Measurements from ENCODE around the gene FAM217A. TPM values are rescaled to one million over a fixed set of nuclear protein-coding genes. Genes with fewer than 3 reads are reported as not detected.
"Not testable (repeated sequence)": the region's sequence is repeated elsewhere in the genome, so short reads cannot be mapped to it uniquely, and the experiment has no call there.

FAM217A gene
- total RNA-seq, 2 experiments from 2014 or later: not detected

- intact Hi-C loops (cut with micrococcal nuclease): no loop called here
- no peak overlapping the region for H3K4me3 Mint-ChIP-seq
- no peaks in the 10 kb centered on the region for H3K36me3 Mint-ChIP-seq (ENCODE audit: low read depth)
- H3K4me1 Mint-ChIP-seq (ENCODE audit: low read depth): no peaks in the 10 kb centered on the region
- no peak overlapping the region for H3K27ac Mint-ChIP-seq
- no peaks in the 10 kb centered on the region for H3K27me3 Mint-ChIP-seq (ENCODE audit: low read depth)
- CTCF ChIA-PET: no interaction called here
- DNase-seq: no peak
- no peaks in the 10 kb centered on the region for H3K9me3 Mint-ChIP-seq
Measured at GRCh38 chr6:4105980-4106536, 27.1 kb upstream of the FAM217A start.

- intact Hi-C loops (cut with micrococcal nuclease): no loop called here
- no peak overlapping the region for H3K27ac Mint-ChIP-seq
- no peak overlapping the region for H3K4me3 Mint-ChIP-seq
- H3K27me3 Mint-ChIP-seq (ENCODE audit: low read depth): peaks cover 2% of the 10 kb centered on the region
- no peaks in the 10 kb centered on the region for H3K36me3 Mint-ChIP-seq (ENCODE audit: low read depth)
- CTCF ChIA-PET: no interaction called here
- no peaks in the 10 kb centered on the region for H3K4me1 Mint-ChIP-seq (ENCODE audit: low read depth)
- H3K9me3 Mint-ChIP-seq: no peaks in the 10 kb centered on the region
- DNase-seq: no peak
Measured at GRCh38 chr6:4103929-4104328, 25.0 kb upstream of the FAM217A start.

DNA sequence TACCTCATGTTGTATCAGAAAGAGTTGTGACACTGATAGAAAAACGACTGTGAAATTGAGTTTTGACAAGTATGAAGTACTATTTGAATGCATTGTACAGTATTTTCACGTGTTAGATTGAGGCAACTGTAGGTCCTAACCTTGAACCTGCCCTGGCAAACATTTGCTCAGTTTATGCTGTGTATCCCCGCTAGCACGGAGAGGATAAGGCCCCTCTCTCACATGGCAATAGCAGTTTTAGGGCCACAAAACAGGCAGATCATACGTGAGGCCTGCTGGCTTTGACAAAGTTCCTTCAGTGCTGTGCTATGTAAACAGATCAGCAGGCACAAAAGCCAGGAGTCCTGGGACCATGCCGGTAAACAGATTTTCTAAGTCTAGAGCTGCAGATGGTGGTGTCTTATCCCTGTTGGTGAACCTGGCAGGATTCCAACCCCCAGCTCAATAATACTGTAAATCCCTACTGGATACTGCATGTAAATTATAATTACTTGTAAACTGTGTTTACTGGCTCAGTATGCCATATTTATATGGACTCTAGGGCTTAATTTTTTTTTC lies 23.8 kb upstream of the FAM217A start:
- Mint-ChIP-seq H3K9me3 (no peaks in the 10 kb centered on the region), H3K27me3 (ENCODE audit: low read depth) (peaks cover 2% of the 10 kb centered on the region), H3K36me3 (ENCODE audit: low read depth) (no peaks in the 10 kb centered on the region), H3K4me3 (no peak overlapping the region), H3K4me1 (ENCODE audit: low read depth) (no peaks in the 10 kb centered on the region), H3K27ac (no peak overlapping the region)
- no peak for DNase-seq
- CTCF ChIA-PET: interaction anchor here (1.3 kb wide), 1 partner anchor 53 kb away, joined by 3 read pairs; no protein-coding TSS in a partner anchor
- intact Hi-C loops (cut with micrococcal nuclease): no loop called here

DNA sequence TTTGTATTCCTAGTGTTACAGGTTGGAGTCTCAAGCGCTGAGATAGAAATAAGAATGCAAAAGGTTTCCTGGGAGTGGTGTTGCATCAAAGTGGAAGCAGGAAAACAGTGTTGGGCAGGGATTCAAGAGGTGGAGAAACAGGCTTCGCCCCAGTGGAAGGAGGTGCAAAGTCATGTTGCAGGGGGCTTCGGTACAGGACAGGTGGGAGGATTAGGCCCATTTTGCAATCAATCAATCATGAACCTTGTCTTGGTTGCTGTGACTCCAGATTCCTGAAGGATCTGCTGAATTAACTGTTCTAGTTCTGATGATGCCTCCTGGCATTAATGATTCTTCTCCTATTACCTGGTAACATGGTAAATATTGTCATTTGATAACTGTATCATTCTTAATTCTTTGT lies 22.4 kb upstream of the FAM217A start:
- Mint-ChIP-seq H3K4me3 (no peak overlapping the region), H3K27me3 (ENCODE audit: low read depth) (peaks cover 2% of the 10 kb centered on the region), H3K27ac (no peak overlapping the region), H3K36me3 (ENCODE audit: low read depth) (no peaks in the 10 kb centered on the region), H3K9me3 (no peaks in the 10 kb centered on the region), H3K4me1 (ENCODE audit: low read depth) (no peaks in the 10 kb centered on the region)
- intact Hi-C loops (cut with micrococcal nuclease): no loop called here
- CTCF ChIA-PET: no interaction called here
- no peak for DNase-seq

- peaks cover 2% of the 10 kb centered on the region for H3K27me3 Mint-ChIP-seq (ENCODE audit: low read depth)
- H3K4me1 Mint-ChIP-seq (ENCODE audit: low read depth): no peaks in the 10 kb centered on the region
- H3K9me3 Mint-ChIP-seq: no peaks in the 10 kb centered on the region
- no peaks in the 10 kb centered on the region for H3K36me3 Mint-ChIP-seq (ENCODE audit: low read depth)
- H3K4me3 Mint-ChIP-seq: no peak overlapping the region
- no peak overlapping the region for H3K27ac Mint-ChIP-seq
- DNase-seq: no peak
- intact Hi-C loops (cut with micrococcal nuclease): no loop called here
- CTCF ChIA-PET: no interaction called here
Measured at GRCh38 chr6:4100655-4101054, 21.7 kb upstream of the FAM217A start.

DNA sequence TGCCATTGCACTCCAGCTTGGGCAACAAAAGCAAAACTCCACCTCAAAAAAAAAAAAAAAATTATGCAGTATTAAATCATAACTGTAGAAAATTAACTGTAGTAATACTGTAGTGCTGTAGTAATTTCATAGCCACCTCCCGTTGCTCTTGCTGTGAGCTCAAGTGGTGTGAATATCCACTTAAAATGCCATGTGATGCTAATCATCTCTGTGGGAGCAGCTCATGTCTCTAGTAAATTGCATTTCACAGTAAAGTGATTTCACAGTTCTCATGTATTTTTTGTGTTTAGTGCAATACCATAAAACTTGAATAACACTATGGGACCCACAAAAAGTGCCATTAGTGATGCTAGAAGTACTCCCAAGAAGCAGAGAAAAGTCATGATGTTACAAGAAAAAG lies 14.4 kb upstream of the FAM217A start:
- no peak overlapping the region for H3K4me3 Mint-ChIP-seq
- intact Hi-C loops (cut with micrococcal nuclease): no loop called here
- H3K4me1 Mint-ChIP-seq (ENCODE audit: low read depth): no peaks in the 10 kb centered on the region
- H3K36me3 Mint-ChIP-seq (ENCODE audit: low read depth): no peaks in the 10 kb centered on the region
- H3K27ac Mint-ChIP-seq: no peak overlapping the region
- no peaks in the 10 kb centered on the region for H3K9me3 Mint-ChIP-seq
- no peaks in the 10 kb centered on the region for H3K27me3 Mint-ChIP-seq (ENCODE audit: low read depth)
- CTCF ChIA-PET: interaction anchor here (0.5 kb wide), 1 partner anchor 967 kb away, joined by 3 read pairs; no protein-coding TSS in a partner anchor
- DNase-seq: no peak

GRCh38 chr6:4091941-4092340 lies 13.0 kb upstream of the FAM217A start:
- Mint-ChIP-seq H3K4me3 (no peak overlapping the region), H3K27ac (no peak overlapping the region), H3K36me3 (ENCODE audit: low read depth) (no peaks in the 10 kb centered on the region), H3K4me1 (ENCODE audit: low read depth) (no peaks in the 10 kb centered on the region), H3K27me3 (ENCODE audit: low read depth) (no peaks in the 10 kb centered on the region), H3K9me3 (no peaks in the 10 kb centered on the region)
- intact Hi-C loops (cut with micrococcal nuclease): no loop called here
- CTCF ChIA-PET: interaction anchor here (0.7 to 1.7 kb wide), 2 partner anchors 19 to 159 kb away, joined by 3 read pairs; no protein-coding TSS in a partner anchor
- no peak for DNase-seq

DNA sequence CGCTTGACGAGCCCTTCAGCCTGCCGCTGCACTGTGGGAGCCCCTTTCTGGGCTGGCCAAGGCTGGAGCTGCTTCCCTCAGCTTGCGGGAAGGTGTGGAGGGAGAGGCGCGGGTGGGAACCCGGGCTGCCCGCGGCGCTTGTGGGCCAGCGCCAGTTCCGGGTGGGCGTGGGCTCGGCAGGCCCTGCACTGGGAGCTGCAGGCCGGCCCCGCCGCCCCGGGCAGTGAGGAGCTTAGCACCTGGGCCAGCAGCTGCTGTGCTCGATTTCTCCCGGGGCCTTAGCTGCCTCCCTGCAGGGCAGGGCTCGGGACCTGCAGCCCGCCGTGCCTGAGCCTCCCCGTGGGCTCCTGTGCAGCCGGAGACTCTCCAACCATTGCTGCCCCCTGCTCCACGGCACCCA lies 11.1 kb upstream of the FAM217A start:
- H3K27ac Mint-ChIP-seq; H3K36me3 Mint-ChIP-seq (ENCODE audit: low read depth); DNase-seq; H3K9me3 Mint-ChIP-seq; H3K4me1 Mint-ChIP-seq (ENCODE audit: low read depth); H3K4me3 Mint-ChIP-seq; H3K27me3 Mint-ChIP-seq (ENCODE audit: low read depth); CTCF ChIA-PET; intact Hi-C loops (cut with micrococcal nuclease): not testable (repeated sequence)

GRCh38 chr6:4088704-4089103 lies 9.8 kb upstream of the FAM217A start:
- DNase-seq: no peak
- no peaks in the 10 kb centered on the region for H3K4me1 Mint-ChIP-seq (ENCODE audit: low read depth)
- CTCF ChIA-PET: no interaction called here
- no peak overlapping the region for H3K27ac Mint-ChIP-seq
- H3K9me3 Mint-ChIP-seq: no peaks in the 10 kb centered on the region
- no peaks in the 10 kb centered on the region for H3K27me3 Mint-ChIP-seq (ENCODE audit: low read depth)
- H3K36me3 Mint-ChIP-seq (ENCODE audit: low read depth): no peaks in the 10 kb centered on the region
- no peak overlapping the region for H3K4me3 Mint-ChIP-seq
- intact Hi-C loops (cut with micrococcal nuclease): no loop called here

DNA sequence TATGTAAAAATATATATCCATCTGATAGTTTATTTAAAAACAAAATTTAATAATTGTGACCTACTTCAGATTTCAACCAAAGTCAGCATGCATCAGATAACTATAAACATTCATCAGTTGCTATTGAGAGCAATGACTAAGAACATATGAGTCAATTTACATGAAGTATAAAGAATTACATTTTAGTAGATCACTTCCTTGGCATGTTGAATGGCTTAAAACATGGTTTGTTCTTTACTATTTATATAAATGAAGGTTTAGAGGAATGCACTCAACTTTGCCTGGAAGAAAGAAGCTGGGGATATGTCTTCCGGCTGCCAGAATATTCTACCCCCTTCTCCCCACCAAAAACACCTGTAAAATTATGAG lies 6.4 kb upstream of the FAM217A start:
- no peaks in the 10 kb centered on the region for H3K4me1 Mint-ChIP-seq (ENCODE audit: low read depth)
- H3K9me3 Mint-ChIP-seq: no peaks in the 10 kb centered on the region
- no peaks in the 10 kb centered on the region for H3K36me3 Mint-ChIP-seq (ENCODE audit: low read depth)
- no peak for DNase-seq
- no peak overlapping the region for H3K4me3 Mint-ChIP-seq
- H3K27ac Mint-ChIP-seq: no peak overlapping the region
- intact Hi-C loops (cut with micrococcal nuclease): no loop called here
- no peaks in the 10 kb centered on the region for H3K27me3 Mint-ChIP-seq (ENCODE audit: low read depth)
- CTCF ChIA-PET: interaction anchor here (0.7 kb wide), 1 partner anchor 70 kb away, joined by 4 read pairs; no protein-coding TSS in a partner anchor

- no peaks in the 10 kb centered on the region for H3K4me1 Mint-ChIP-seq (ENCODE audit: low read depth)
- intact Hi-C loops (cut with micrococcal nuclease): no loop called here
- DNase-seq: no peak
- H3K36me3 Mint-ChIP-seq (ENCODE audit: low read depth): no peaks in the 10 kb centered on the region
- CTCF ChIA-PET: interaction anchor here (0.7 to 1.3 kb wide), 2 partner anchors 17 to 71 kb away, joined by 4 read pairs; no protein-coding TSS in a partner anchor
- no peak overlapping the region for H3K4me3 Mint-ChIP-seq
- no peak overlapping the region for H3K27ac Mint-ChIP-seq
- no peaks in the 10 kb centered on the region for H3K9me3 Mint-ChIP-seq
- peaks cover under 1% of the 10 kb centered on the region for H3K27me3 Mint-ChIP-seq (ENCODE audit: low read depth)
Measured at GRCh38 chr6:4084444-4085331, 5.8 kb upstream of the FAM217A start.

DNA sequence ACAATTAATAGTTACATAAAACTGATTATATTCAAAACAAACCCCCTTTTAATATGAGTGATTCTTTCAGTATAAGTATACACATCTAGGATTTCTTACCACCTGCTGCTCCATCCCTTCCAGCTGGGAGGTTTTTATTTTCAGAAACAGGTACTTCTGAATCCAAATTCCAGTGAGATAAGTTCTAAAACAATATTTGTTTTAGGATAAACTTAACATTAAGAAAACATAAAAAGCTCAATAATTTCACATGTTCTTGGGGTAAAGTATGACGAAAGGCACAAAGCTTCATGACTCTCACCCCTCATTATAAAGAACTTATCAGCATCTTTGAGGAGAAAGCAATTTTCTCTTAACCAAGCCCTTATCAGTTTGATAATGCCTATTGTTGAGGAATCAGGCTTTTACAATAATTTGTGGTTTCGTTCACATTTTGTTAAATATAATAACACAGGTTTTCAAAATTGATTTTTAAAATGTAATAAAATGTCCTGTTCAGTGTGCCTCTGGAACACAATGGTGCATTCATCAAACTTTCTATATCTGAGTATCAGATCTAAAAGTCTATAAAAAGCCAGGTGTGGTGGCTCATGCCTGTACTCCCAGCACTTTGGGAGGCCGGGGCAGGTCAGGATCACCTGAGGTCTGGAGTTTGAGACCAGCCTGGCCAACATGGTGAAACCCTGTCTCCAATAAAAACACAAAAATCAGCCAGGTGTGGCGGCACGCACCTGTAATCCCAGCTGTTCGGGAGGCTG lies 4.3 kb downstream of the FAM217A start:
- Mint-ChIP-seq H3K9me3 (no peaks in the 10 kb centered on the region), H3K4me1 (ENCODE audit: low read depth) (no peaks in the 10 kb centered on the region), H3K27ac (no peak overlapping the region), H3K27me3 (ENCODE audit: low read depth) (peaks cover 14% of the 10 kb centered on the region), H3K4me3 (no peak overlapping the region), H3K36me3 (ENCODE audit: low read depth) (no peaks in the 10 kb centered on the region)
- intact Hi-C loops (cut with micrococcal nuclease): no loop called here
- CTCF ChIA-PET: interaction anchor here (0.6 kb wide), 1 partner anchor 99 kb away, joined by 4 read pairs; no protein-coding TSS in a partner anchor
- DNase-seq: no peak
